H9 (cell line): ENCODE data around the gene IGF1. TPM values are rescaled to one million over a fixed set of nuclear protein-coding genes. Genes with fewer than 3 reads are reported as not detected.

ENCODE experiments used
- DNase-seq: peaks from one replicate; pipeline ENCODE4 v3.0.0-alpha.2; 2017
- H2AFZ ChIP-seq: one replicate; pipeline ENCODE4 v1.6.1; 2013; ENCODE audit warnings: mild to moderate bottlenecking, low read length, control low read depth, moderate library complexity
- H2AK5ac ChIP-seq: 2 replicates; pipeline ENCODE4 v1.6.1; 2013; ENCODE audit warnings: low read length, control low read depth, mixed read lengths; ENCODE audit not compliant: insufficient read length
- H2BK120ac ChIP-seq: one replicate; pipeline ENCODE4 v1.6.1; 2013; ENCODE audit warnings: low read depth, mild to moderate bottlenecking, low read length, control low read depth, inconsistent platforms; ENCODE audit not compliant: poor library complexity, severe bottlenecking
- H2BK12ac ChIP-seq: 2 replicates; pipeline ENCODE4 v1.6.1; 2013; ENCODE audit warnings: low read length, control low read depth, mixed read lengths, low read depth; ENCODE audit not compliant: insufficient read length
- H2BK15ac ChIP-seq: 2 replicates; pipeline ENCODE4 v1.6.1; 2013; ENCODE audit warnings: low read depth, low read length, control low read depth
- H2BK20ac ChIP-seq: one replicate; pipeline ENCODE4 v1.6.1; 2013; ENCODE audit warnings: low read depth, mild to moderate bottlenecking, low read length, control low read depth, inconsistent platforms; ENCODE audit not compliant: poor library complexity, severe bottlenecking
- H2BK5ac ChIP-seq: 2 replicates; pipeline ENCODE4 v1.6.1; 2013; ENCODE audit warnings: low read length, control low read depth, mixed read lengths; ENCODE audit not compliant: insufficient read length
- H3K14ac ChIP-seq: 2 replicates; pipeline ENCODE4 v1.6.1; 2013; ENCODE audit warnings: low read length, control low read depth; ENCODE audit not compliant: insufficient read depth
- H3K18ac ChIP-seq: 2 replicates; pipeline ENCODE4 v1.6.1; 2013; ENCODE audit warnings: low read depth, mild to moderate bottlenecking, mixed read lengths, low read length, control low read depth; ENCODE audit not compliant: insufficient read length
- H3K23ac ChIP-seq: 2 replicates; pipeline ENCODE4 v1.6.1; 2013; ENCODE audit warnings: low read length, control low read depth, mixed read lengths, low read depth; ENCODE audit not compliant: insufficient read length
- H3K23me2 ChIP-seq: 2 replicates; pipeline ENCODE4 v1.6.1; 2013; ENCODE audit warnings: low read depth, mild to moderate bottlenecking, mixed read lengths, low read length, control low read depth; ENCODE audit not compliant: insufficient read length, poor library complexity, severe bottlenecking
- H3K27ac ChIP-seq: 2 replicates; pipeline ENCODE4 v1.5.1; 2013; ENCODE audit warnings: low read length, control low read depth, mixed read lengths, low read depth; ENCODE audit not compliant: insufficient read length
- H3K27me3 ChIP-seq: 2 replicates; pipeline ENCODE4 v1.6.1; 2013; ENCODE audit warnings: low read length, control low read depth, inconsistent platforms; ENCODE audit not compliant: insufficient read depth
- H3K4ac ChIP-seq: 2 replicates; pipeline ENCODE4 v1.6.1; 2013; ENCODE audit warnings: low read depth, mild to moderate bottlenecking, control low read depth, inconsistent platforms, low read length, moderate library complexity
- H3K4me1 ChIP-seq: 2 replicates; pipeline ENCODE4 v1.6.1; 2013; ENCODE audit warnings: low read length, control low read depth, inconsistent platforms; ENCODE audit not compliant: insufficient read depth
- H3K4me2 ChIP-seq: 2 replicates; pipeline ENCODE4 v1.6.1; 2013; ENCODE audit warnings: low read length, control low read depth, mixed read lengths; ENCODE audit not compliant: insufficient read length, insufficient read depth
- H3K56ac ChIP-seq: 2 replicates; pipeline ENCODE4 v1.6.1; 2013; ENCODE audit warnings: low read depth, mild to moderate bottlenecking, mixed read lengths, low read length, control low read depth; ENCODE audit not compliant: insufficient read length
- H3K79me1 ChIP-seq: 2 replicates; pipeline ENCODE4 v1.6.1; 2013; ENCODE audit warnings: low read depth, mild to moderate bottlenecking, moderate library complexity, low read length, control low read depth, inconsistent platforms; ENCODE audit not compliant: insufficient read depth, poor library complexity, severe bottlenecking
- H3K79me2 ChIP-seq: 2 replicates; pipeline ENCODE4 v1.6.1; 2013; ENCODE audit warnings: low read length, control low read depth, inconsistent platforms; ENCODE audit not compliant: insufficient read depth
- H3K9ac ChIP-seq: 2 replicates; pipeline ENCODE4 v1.6.1; 2013; ENCODE audit warnings: low read length, control low read depth, mixed read lengths; ENCODE audit not compliant: insufficient read length; ENCODE audit errors: extremely low read depth
- H3K9me3 ChIP-seq: one replicate; pipeline ENCODE4 v1.6.1; 2013; ENCODE audit warnings: low read depth, low read length, inconsistent platforms; ENCODE audit not compliant: control insufficient read depth
- H3T11ph ChIP-seq: one replicate; pipeline ENCODE4 v1.6.1; 2013; ENCODE audit warnings: mild to moderate bottlenecking, low read length, control low read depth, inconsistent platforms
- H4K20me1 ChIP-seq: one replicate; pipeline ENCODE4 v1.6.1; 2013; ENCODE audit not compliant: control insufficient read depth, insufficient read length, insufficient read depth
- H4K5ac ChIP-seq: 2 replicates; pipeline ENCODE4 v1.6.1; 2013; ENCODE audit warnings: low read depth, mild to moderate bottlenecking, mixed read lengths, low read length, control low read depth; ENCODE audit not compliant: insufficient read length
- H4K8ac ChIP-seq: replicated peaks from 2 replicates; pipeline ENCODE4 v1.6.1; 2013; ENCODE audit warnings: low read length, control low read depth, mixed read lengths, low read depth; ENCODE audit not compliant: insufficient read length
- H4K91ac ChIP-seq: 2 replicates; pipeline ENCODE4 v1.6.1; 2013; ENCODE audit warnings: low read depth, mild to moderate bottlenecking, moderate library complexity, mixed read lengths, low read length, control low read depth; ENCODE audit not compliant: insufficient read length
- H3K27ac Mint-ChIP-seq, 3 experiments: 2 replicates in 2 of 3; 3 replicates in 1 of 3; pipeline ENCODE4 v1.8.0; 2020 to 2021; ENCODE audit warnings: mixed read lengths in 3 of 3, mild to moderate bottlenecking in 1 of 3, moderate library complexity in 1 of 3
- H3K27me3 Mint-ChIP-seq: 2 replicates; pipeline ENCODE4 v1.8.0; 2021; ENCODE audit warnings: low read depth, mild to moderate bottlenecking, moderate library complexity, mixed read lengths
- H3K36me3 Mint-ChIP-seq, 3 experiments: 2 replicates in 2 of 3; 3 replicates in 1 of 3; pipeline ENCODE4 v1.8.0; 2020 to 2021; ENCODE audit warnings: low read depth in 3 of 3, mixed read lengths in 3 of 3; ENCODE audit not compliant: insufficient read depth in 1 of 3
- H3K4me1 Mint-ChIP-seq, 2 experiments: 2 replicates each; pipeline ENCODE4 v1.8.0; 2020; ENCODE audit warnings: mixed read lengths in 2 of 2
- H3K4me3 Mint-ChIP-seq, 2 experiments: 2 replicates in 1 of 2; 3 replicates in 1 of 2; pipeline ENCODE4 v1.8.0; 2020 to 2021; ENCODE audit warnings: mild to moderate bottlenecking in 2 of 2, mixed read lengths in 2 of 2, moderate library complexity in 1 of 2
- H3K9me3 Mint-ChIP-seq, 2 experiments: 2 replicates in 1 of 2; 3 replicates in 1 of 2; pipeline ENCODE4 v1.8.0; 2020; ENCODE audit warnings: mild to moderate bottlenecking in 2 of 2, mixed read lengths in 2 of 2, moderate library complexity in 1 of 2
- WGBS: extraction: QIAGEN DNeasy Blood & Tissue Kit; methylation state at CpG from one replicate; pipeline ENCODE4 v1.1.7; 2013; ENCODE audit warnings: missing lambda C conversion rate, low lambda C conversion rate, mixed read lengths; ENCODE audit not compliant: insufficient read length; ENCODE audit errors: extremely low coverage; 5-methylcytosine and 5-hydroxymethylcytosine counted together
- total RNA-seq: library from RNA; stranded (reverse); gene quantifications from 2 replicates; pipeline ENCODE4 v1.2.1, GENCODE V29; 2021
- TF ChIP-seq, protein P1 (sequence below): fragments of 200-600 bp; sonication (generic); conservative IDR thresholded peaks from 3 replicates; pipeline ENCODE4 v1.8.0; 2021; ENCODE audit warnings: antibody characterized with exemption, mild to moderate bottlenecking

Gene IGF1
- total RNA-seq, 1 experiment from 2014 or later = not detected

DNA sequence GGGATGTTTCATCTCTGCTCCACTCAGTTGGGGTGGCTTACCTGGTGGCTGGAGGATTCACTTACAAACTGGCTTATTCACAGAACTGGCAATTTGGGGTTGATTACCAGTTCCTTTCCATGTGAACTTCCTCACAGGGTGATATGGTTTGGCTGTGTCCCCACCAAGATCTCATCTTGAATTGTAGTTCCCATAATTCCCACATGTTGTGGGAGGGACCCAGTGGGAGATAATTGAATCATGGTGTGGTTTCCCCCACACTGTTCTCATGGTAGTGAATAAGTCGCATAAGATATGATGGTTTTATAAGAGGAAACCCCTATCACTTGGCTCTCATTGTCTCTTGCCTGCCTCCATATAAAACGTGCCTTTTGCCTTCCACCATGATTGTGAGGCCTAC is 26.9 kb upstream of the IGF1 start:
- no peak overlapping the region for H2BK120ac ChIP-seq
- H3K27ac Mint-ChIP-seq = peak overlapping the region in 1 of 3 experiments; percentile 38; a peak in 1 of 7 replicates
- peaks cover 2 to 12% of the 10 kb centered on the region in 2 experiments; a peak in 3 of 5 replicates for H3K9me3 Mint-ChIP-seq
- no peak overlapping the region for H2AK5ac ChIP-seq
- H3K9me3 ChIP-seq = no peaks in the 10 kb centered on the region
- no peaks in the 10 kb centered on the region for H3K27me3 Mint-ChIP-seq
- H3K4me1 ChIP-seq = no peaks in the 10 kb centered on the region; the same call in 1 of the 2 replicates
- no peak overlapping the region for H3K27ac ChIP-seq
- no peaks in the 10 kb centered on the region for H3K79me1 ChIP-seq
- no peak overlapping the region for H4K91ac ChIP-seq
- H3K23ac ChIP-seq = no peak overlapping the region
- H3K4me3 Mint-ChIP-seq = no peak overlapping the region
- no peaks in the 10 kb centered on the region for H3K23me2 ChIP-seq
- H2AFZ ChIP-seq = no peak overlapping the region
- no peak for DNase-seq
- H4K20me1 ChIP-seq = no peaks in the 10 kb centered on the region
- H2BK15ac ChIP-seq = no peak overlapping the region
- no peak overlapping the region for H3K9ac ChIP-seq
- no CpG with 5 or more reads among the region's 2 CpGs for WGBS
- no peak overlapping the region for H4K8ac ChIP-seq
- H3K14ac ChIP-seq = no peak overlapping the region
- H2BK12ac ChIP-seq = no peak overlapping the region
- no peak overlapping the region for H3K4ac ChIP-seq
- peaks cover 5 to 8% of the 10 kb centered on the region in 2 experiments for H3K4me1 Mint-ChIP-seq
- TF ChIP-seq, protein P1, sequence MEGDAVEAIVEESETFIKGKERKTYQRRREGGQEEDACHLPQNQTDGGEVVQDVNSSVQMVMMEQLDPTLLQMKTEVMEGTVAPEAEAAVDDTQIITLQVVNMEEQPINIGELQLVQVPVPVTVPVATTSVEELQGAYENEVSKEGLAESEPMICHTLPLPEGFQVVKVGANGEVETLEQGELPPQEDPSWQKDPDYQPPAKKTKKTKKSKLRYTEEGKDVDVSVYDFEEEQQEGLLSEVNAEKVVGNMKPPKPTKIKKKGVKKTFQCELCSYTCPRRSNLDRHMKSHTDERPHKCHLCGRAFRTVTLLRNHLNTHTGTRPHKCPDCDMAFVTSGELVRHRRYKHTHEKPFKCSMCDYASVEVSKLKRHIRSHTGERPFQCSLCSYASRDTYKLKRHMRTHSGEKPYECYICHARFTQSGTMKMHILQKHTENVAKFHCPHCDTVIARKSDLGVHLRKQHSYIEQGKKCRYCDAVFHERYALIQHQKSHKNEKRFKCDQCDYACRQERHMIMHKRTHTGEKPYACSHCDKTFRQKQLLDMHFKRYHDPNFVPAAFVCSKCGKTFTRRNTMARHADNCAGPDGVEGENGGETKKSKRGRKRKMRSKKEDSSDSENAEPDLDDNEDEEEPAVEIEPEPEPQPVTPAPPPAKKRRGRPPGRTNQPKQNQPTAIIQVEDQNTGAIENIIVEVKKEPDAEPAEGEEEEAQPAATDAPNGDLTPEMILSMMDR = no peak
- no peak overlapping the region for H2BK20ac ChIP-seq
- no peak overlapping the region for H3K56ac ChIP-seq
- H4K5ac ChIP-seq = no peak overlapping the region
- H3T11ph ChIP-seq = no peak overlapping the region
- H3K18ac ChIP-seq = no peak overlapping the region
- no peaks in the 10 kb centered on the region for H3K27me3 ChIP-seq
- no peaks in the 10 kb centered on the region for H3K79me2 ChIP-seq
- no peak overlapping the region for H2BK5ac ChIP-seq
- H3K36me3 Mint-ChIP-seq = peaks cover 0 to 4% (median 0%) of the 10 kb centered on the region in 3 experiments; a peak in 1 of 7 replicates
- H3K4me2 ChIP-seq = no peak overlapping the region
